Measurements from ENCODE around the gene RGCC.
A peak's percentile ranks its signal among the peaks of the same experiment; 100 is the strongest.
"Not testable (repeated sequence)": the region's sequence is repeated elsewhere in the genome, so short reads cannot be mapped to it uniquely, and the experiment has no call there.

Gene RGCC

GRCh38 chr13:41490371-41491015 lies 33.1 kb downstream of the RGCC start:
- DNase-seq: no peak
- H3K4me1 Mint-ChIP-seq (ENCODE audit: low read depth): peaks cover 57% of the 10 kb centered on the region
- no peaks in the 10 kb centered on the region for H3K36me3 Mint-ChIP-seq (ENCODE audit: low read depth)
- H3K4me3 Mint-ChIP-seq: no peak overlapping the region
- H3K27me3 Mint-ChIP-seq: no peaks in the 10 kb centered on the region
- peaks cover 10% of the 10 kb centered on the region for H3K9me3 Mint-ChIP-seq
- H3K27ac Mint-ChIP-seq: no peak overlapping the region

- Mint-ChIP-seq H3K4me3 (no peak overlapping the region), H3K9me3 (peaks cover 2% of the 10 kb centered on the region), H3K4me1 (ENCODE audit: low read depth) (peaks cover 65% of the 10 kb centered on the region), H3K27ac (no peak overlapping the region), H3K27me3 (no peaks in the 10 kb centered on the region), H3K36me3 (ENCODE audit: low read depth) (no peaks in the 10 kb centered on the region)
- no peak for DNase-seq
Measured at GRCh38 chr13:41491436-41491835, 34.1 kb downstream of the RGCC start.

GRCh38 chr13:41492432-41493260 lies 35.3 kb downstream of the RGCC start:
- peaks cover 77% of the 10 kb centered on the region for H3K4me1 Mint-ChIP-seq (ENCODE audit: low read depth)
- no peaks in the 10 kb centered on the region for H3K27me3 Mint-ChIP-seq
- H3K27ac Mint-ChIP-seq: peak overlapping the region; percentile 92
- peak overlapping the region; percentile 48 for H3K4me3 Mint-ChIP-seq
- H3K9me3 Mint-ChIP-seq: no peaks in the 10 kb centered on the region
- no peaks in the 10 kb centered on the region for H3K36me3 Mint-ChIP-seq (ENCODE audit: low read depth)
- DNase-seq: no peak

DNA sequence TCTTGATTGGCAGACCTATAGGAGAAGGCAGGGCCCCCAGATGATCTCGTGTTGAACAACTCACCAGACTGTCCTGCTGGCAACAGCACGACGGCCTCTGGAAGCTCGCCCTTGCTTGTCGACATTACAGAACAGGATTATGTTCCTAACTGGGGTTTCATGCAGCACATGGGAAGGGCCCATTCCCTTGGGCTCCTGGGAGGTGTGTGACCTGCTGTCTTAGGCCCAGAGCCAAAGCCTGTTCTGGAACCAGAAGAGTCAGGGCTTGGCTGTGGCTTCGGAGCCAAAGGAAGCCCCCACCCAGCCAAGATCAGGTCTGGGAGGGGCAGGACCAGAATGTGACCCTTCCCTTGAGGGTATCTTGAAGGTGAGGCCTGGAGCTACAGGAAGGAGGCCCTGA lies 36.9 kb downstream of the RGCC start:
- H3K27ac Mint-ChIP-seq: no peak overlapping the region
- no peak for DNase-seq
- no peaks in the 10 kb centered on the region for H3K36me3 Mint-ChIP-seq (ENCODE audit: low read depth)
- no peak overlapping the region for H3K4me3 Mint-ChIP-seq
- peaks cover 78% of the 10 kb centered on the region for H3K4me1 Mint-ChIP-seq (ENCODE audit: low read depth)
- no peaks in the 10 kb centered on the region for H3K9me3 Mint-ChIP-seq
- no peaks in the 10 kb centered on the region for H3K27me3 Mint-ChIP-seq

GRCh38 chr13:41495044-41495443 lies 37.7 kb downstream of the RGCC start:
- DNase-seq: no peak
- H3K27me3 Mint-ChIP-seq: no peaks in the 10 kb centered on the region
- no peak overlapping the region for H3K4me3 Mint-ChIP-seq
- H3K9me3 Mint-ChIP-seq: no peaks in the 10 kb centered on the region
- no peaks in the 10 kb centered on the region for H3K36me3 Mint-ChIP-seq (ENCODE audit: low read depth)
- H3K27ac Mint-ChIP-seq: no peak overlapping the region
- H3K4me1 Mint-ChIP-seq (ENCODE audit: low read depth): peaks cover 86% of the 10 kb centered on the region

DNA sequence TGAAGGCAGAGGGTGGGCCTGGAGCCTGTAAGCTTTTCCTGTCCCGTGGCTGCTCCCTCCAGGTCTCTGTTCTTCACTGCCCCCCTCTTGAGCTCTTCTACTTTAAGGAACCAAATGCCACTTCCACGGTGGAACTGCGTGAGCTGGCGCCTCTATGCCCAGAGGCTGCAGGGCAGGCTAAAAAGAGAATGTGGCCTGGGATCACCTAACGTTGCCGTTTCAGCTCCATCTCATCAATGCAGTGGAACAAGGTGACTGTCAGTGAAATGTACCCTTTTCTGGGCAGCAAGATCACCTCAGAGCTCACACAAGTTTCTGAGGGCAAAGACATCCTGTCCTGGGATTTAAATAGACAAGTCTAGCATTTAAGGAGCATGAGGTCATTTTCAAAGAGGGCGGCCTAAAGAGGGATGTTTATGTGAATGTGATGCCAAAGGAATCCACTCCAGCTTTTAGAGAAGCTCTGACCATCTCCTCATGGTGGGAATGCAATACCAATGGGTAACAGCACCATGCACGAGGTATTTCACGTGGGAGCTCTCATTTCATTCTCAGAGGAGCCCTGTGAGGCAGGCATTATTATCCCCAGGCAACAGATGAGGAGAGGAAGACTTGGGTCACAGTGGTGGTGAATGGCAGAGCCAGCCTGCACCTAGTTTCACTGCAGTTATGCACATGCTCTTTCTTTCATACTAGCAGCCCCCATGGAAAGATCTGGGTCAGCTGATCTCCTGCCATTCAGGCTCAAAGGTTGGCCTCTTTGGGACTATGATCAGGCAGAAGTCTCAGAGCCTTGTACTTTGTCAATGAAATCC lies 39.3 kb downstream of the RGCC start:
- Mint-ChIP-seq H3K36me3 (ENCODE audit: low read depth) (no peaks in the 10 kb centered on the region), H3K27me3 (no peaks in the 10 kb centered on the region), H3K4me3 (no peak overlapping the region), H3K9me3 (no peaks in the 10 kb centered on the region), H3K4me1 (ENCODE audit: low read depth) (peaks cover 90% of the 10 kb centered on the region), H3K27ac (peak overlapping the region; percentile 10)
- no peak for DNase-seq

DNA sequence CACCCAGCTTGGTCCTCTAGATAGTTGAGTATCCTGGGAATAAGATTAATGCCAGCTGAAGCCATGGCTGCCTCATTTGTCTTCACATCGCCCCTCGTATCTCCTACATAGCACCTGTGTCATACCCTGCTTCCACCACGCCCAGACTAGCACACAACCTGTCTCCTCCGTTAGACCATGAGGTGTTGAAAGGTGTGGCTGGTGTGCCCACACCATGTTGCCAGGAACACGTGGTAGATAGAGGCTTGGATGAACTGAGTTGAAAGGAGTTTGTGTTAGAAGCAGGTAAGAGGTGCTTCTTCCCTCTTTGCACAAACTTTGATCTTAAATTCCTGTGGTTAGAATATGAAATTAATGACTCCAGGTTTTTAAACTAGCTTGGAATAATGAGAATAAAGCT lies 40.1 kb downstream of the RGCC start:
- H3K9me3 Mint-ChIP-seq: no peaks in the 10 kb centered on the region
- DNase-seq: no peak
- no peaks in the 10 kb centered on the region for H3K36me3 Mint-ChIP-seq (ENCODE audit: low read depth)
- H3K27me3 Mint-ChIP-seq: no peaks in the 10 kb centered on the region
- H3K4me3 Mint-ChIP-seq: no peak overlapping the region
- peaks cover 90% of the 10 kb centered on the region for H3K4me1 Mint-ChIP-seq (ENCODE audit: low read depth)
- peak overlapping the region; percentile 72 for H3K27ac Mint-ChIP-seq

GRCh38 chr13:41499452-41499851 lies 42.1 kb downstream of the RGCC start:
- H3K9me3 Mint-ChIP-seq: peaks cover 8% of the 10 kb centered on the region
- no peak overlapping the region for H3K4me3 Mint-ChIP-seq
- H3K27ac Mint-ChIP-seq: peak overlapping the region; percentile 57
- H3K4me1 Mint-ChIP-seq (ENCODE audit: low read depth): peaks cover 81% of the 10 kb centered on the region
- no peaks in the 10 kb centered on the region for H3K36me3 Mint-ChIP-seq (ENCODE audit: low read depth)
- H3K27me3 Mint-ChIP-seq: no peaks in the 10 kb centered on the region
- DNase-seq: no peak

- peaks cover 10% of the 10 kb centered on the region for H3K9me3 Mint-ChIP-seq
- H3K36me3 Mint-ChIP-seq (ENCODE audit: low read depth): no peaks in the 10 kb centered on the region
- no peaks in the 10 kb centered on the region for H3K27me3 Mint-ChIP-seq
- H3K27ac Mint-ChIP-seq: peak overlapping the region; percentile 48
- DNase-seq: no peak
- peaks cover 74% of the 10 kb centered on the region for H3K4me1 Mint-ChIP-seq (ENCODE audit: low read depth)
- H3K4me3 Mint-ChIP-seq: no peak overlapping the region
Measured at GRCh38 chr13:41500511-41500910, 43.2 kb downstream of the RGCC start.

DNA sequence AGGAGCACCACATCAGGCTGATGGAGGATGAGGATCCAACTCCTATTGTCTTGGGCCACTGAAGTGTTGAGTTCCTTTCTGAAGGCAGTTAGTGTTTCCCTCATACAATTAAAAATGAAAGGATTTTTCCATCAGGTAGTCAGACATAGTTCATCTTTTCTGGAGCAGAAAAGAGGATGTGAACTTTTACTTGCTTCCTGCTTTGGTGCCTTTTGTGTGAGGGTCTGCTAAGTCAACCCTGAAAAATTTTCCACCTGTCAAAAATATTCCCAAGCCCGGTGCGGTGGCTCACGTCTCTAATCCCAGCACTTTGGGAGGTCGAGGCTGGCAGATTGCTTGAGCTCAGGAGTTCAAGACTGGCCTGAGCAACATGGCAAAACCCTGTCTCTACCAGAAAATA lies 43.9 kb downstream of the RGCC start:
- Mint-ChIP-seq H3K4me3 (no peak overlapping the region), H3K9me3 (peaks cover 10% of the 10 kb centered on the region), H3K27ac (no peak overlapping the region), H3K36me3 (ENCODE audit: low read depth) (no peaks in the 10 kb centered on the region), H3K27me3 (no peaks in the 10 kb centered on the region), H3K4me1 (ENCODE audit: low read depth) (peaks cover 72% of the 10 kb centered on the region)
- no peak for DNase-seq

DNA sequence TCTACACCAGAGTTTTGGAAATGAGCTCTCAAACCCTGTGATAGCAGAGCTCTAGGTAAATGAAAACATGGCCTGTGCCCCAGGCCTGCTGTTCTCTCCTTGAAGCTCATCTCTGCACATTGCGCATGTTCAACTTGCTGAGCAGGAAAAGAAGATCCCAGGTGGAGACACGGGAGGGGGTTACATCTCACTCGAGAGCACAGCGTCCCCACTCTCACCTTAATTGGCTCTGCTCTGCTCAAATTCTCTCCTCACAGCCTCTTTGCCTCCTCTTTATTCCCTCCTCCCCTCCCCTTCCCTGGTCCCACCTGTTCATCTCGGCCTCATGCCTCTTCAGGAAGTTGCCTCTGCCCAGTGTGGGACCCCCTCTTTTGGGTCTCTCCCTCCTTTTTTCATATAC lies 44.7 kb downstream of the RGCC start:
- peaks cover 10% of the 10 kb centered on the region for H3K9me3 Mint-ChIP-seq
- H3K27ac Mint-ChIP-seq: no peak overlapping the region
- H3K27me3 Mint-ChIP-seq: no peaks in the 10 kb centered on the region
- no peak overlapping the region for H3K4me3 Mint-ChIP-seq
- no peaks in the 10 kb centered on the region for H3K36me3 Mint-ChIP-seq (ENCODE audit: low read depth)
- DNase-seq: no peak
- peaks cover 64% of the 10 kb centered on the region for H3K4me1 Mint-ChIP-seq (ENCODE audit: low read depth)

DNA sequence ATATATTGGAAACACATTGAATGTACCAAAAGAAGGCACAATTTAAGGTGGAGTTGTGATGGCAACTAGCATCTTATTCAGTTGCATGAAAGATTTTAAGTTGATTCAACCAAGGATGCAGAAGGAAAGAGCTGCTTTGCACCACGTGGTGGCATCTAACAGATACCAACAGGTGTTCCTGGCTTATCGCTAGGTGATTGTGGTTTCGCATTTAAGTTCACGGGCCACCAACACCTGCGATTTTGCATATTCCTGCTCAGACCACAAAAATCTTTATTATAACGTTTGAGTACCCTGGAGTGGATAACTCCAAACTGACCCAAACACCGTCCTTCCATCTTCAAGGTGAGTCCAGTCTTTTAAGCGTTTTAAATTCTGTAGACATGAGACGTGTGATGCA lies 45.3 kb downstream of the RGCC start:
- no peak overlapping the region for H3K4me3 Mint-ChIP-seq
- H3K9me3 Mint-ChIP-seq: peaks cover 10% of the 10 kb centered on the region
- H3K36me3 Mint-ChIP-seq (ENCODE audit: low read depth): no peaks in the 10 kb centered on the region
- no peak for DNase-seq
- H3K27me3 Mint-ChIP-seq: no peaks in the 10 kb centered on the region
- H3K27ac Mint-ChIP-seq: no peak overlapping the region
- H3K4me1 Mint-ChIP-seq (ENCODE audit: low read depth): peaks cover 58% of the 10 kb centered on the region

DNA sequence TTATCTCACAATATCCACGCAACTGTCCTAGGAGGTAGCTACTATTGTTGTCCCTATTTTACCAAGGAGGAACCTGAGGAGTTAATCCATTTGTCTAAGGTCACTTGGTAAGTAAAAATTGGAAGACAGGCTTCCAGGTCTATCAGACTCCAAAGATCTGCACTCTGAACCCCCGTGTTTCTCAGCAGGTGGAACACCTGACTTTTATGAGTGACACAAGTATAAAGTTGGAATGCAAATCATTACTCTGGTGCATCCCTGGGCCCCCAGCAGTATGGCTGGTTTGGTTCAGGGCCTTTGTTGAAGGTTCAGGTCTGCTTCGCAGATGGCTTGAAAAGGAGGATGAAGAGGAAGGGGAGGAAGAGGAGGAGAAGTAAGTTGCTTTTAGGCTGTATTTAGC lies 46.0 kb downstream of the RGCC start:
- Mint-ChIP-seq H3K36me3 (ENCODE audit: low read depth) (no peaks in the 10 kb centered on the region), H3K9me3 (peaks cover 10% of the 10 kb centered on the region), H3K4me3 (no peak overlapping the region), H3K27me3 (no peaks in the 10 kb centered on the region), H3K4me1 (ENCODE audit: low read depth) (peaks cover 51% of the 10 kb centered on the region), H3K27ac (no peak overlapping the region)
- DNase-seq: no peak

- not testable (repeated sequence) for H3K27ac Mint-ChIP-seq; H3K36me3 Mint-ChIP-seq (ENCODE audit: low read depth); H3K4me3 Mint-ChIP-seq; DNase-seq; H3K27me3 Mint-ChIP-seq
- peaks cover 10% of the 10 kb centered on the region for H3K9me3 Mint-ChIP-seq
- H3K4me1 Mint-ChIP-seq (ENCODE audit: low read depth): peaks cover 42% of the 10 kb centered on the region
Measured at GRCh38 chr13:41504657-41505056, 47.3 kb downstream of the RGCC start.

Data from activated T-cell treated with anti-CD3 and anti-CD28 coated beads, Interleukin-2, amount 50 U/mL, for 24 hours (primary cell).